Central memory CD4-positive, alpha-beta T cell (primary cell): ENCODE measurements around the gene OR52I1.

ENCODE experiments used
- DNase-seq: peaks from one replicate; pipeline ENCODE4 v3.0.0; 2022

The OR52I1 gene

GRCh38 chr11:4615856-4616444 lies 22.1 kb downstream of the OR52I1 start:
- DNase-seq = no peak

GRCh38 chr11:4619514-4619913 lies 25.7 kb downstream of the OR52I1 start:
- no peak for DNase-seq

- no peak for DNase-seq
Measured at GRCh38 chr11:4626207-4627099, 32.6 kb downstream of the OR52I1 start.

- DNase-seq = no peak
Measured at GRCh38 chr11:4636136-4636535, 42.3 kb downstream of the OR52I1 start.

GRCh38 chr11:4636962-4637661 lies 43.3 kb downstream of the OR52I1 start, which contains the start of gene OR51D1:
OR51D1 (plus strand) TSS chr11:4637477; CDS start chr11:4639791, 2,314 bp downstream.
- DNase-seq = peak; percentile 47

GRCh38 chr11:4637662-4638047 lies 43.8 kb downstream of the OR52I1 start:
- no peak for DNase-seq

GRCh38 chr11:4639931-4640330 lies 46.1 kb downstream of the OR52I1 start:
- no peak for DNase-seq

GRCh38 chr11:4641501-4641900 lies 47.7 kb downstream of the OR52I1 start:
- DNase-seq = no peak

- no peak for DNase-seq
Measured at GRCh38 chr11:4642043-4642442, 48.2 kb downstream of the OR52I1 start.

GRCh38 chr11:4643076-4643475 lies 49.2 kb downstream of the OR52I1 start:
- DNase-seq = no peak

GRCh38 chr11:4643682-4644081 lies 49.8 kb downstream of the OR52I1 start, which contains the start of gene OR51E1:
OR51E1 (plus strand) TSS chr11:4643982; CDS start chr11:4652527, 8,545 bp downstream.
- DNase-seq = no peak

GRCh38 chr11:4644233-4644632 lies 50.4 kb downstream of the OR52I1 start:
- DNase-seq = no peak
